GM12865 (cell line): Measurements from ENCODE around the gene AKAP13.
A peak's percentile ranks its signal among the peaks of the same experiment; 100 is the strongest.

Experiments used
- DNase-seq: peaks from one replicate; pipeline ENCODE4 v3.0.0; 2010; ENCODE audit warnings: low read depth
- H3K4me3 ChIP-seq: 2 replicates; pipeline ENCODE4 v1.5.1; 2011; ENCODE audit warnings: mild to moderate bottlenecking, low read depth, low read length, control low read depth
- TF ChIP-seq, protein P1 (sequence below): IDR thresholded peaks from 2 replicates; pipeline ENCODE4 v1.5.1; 2011; ENCODE audit warnings: low read length, control low read depth, low read depth, inconsistent platforms; ENCODE audit not compliant: insufficient read depth; ENCODE audit errors: missing control alignments

The AKAP13 gene

GRCh38 chr15:85726454-85726853, 346.1 kb downstream of the AKAP13 start:
- TF ChIP-seq, protein P1, sequence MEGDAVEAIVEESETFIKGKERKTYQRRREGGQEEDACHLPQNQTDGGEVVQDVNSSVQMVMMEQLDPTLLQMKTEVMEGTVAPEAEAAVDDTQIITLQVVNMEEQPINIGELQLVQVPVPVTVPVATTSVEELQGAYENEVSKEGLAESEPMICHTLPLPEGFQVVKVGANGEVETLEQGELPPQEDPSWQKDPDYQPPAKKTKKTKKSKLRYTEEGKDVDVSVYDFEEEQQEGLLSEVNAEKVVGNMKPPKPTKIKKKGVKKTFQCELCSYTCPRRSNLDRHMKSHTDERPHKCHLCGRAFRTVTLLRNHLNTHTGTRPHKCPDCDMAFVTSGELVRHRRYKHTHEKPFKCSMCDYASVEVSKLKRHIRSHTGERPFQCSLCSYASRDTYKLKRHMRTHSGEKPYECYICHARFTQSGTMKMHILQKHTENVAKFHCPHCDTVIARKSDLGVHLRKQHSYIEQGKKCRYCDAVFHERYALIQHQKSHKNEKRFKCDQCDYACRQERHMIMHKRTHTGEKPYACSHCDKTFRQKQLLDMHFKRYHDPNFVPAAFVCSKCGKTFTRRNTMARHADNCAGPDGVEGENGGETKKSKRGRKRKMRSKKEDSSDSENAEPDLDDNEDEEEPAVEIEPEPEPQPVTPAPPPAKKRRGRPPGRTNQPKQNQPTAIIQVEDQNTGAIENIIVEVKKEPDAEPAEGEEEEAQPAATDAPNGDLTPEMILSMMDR, result no peak
- H3K4me3 ChIP-seq, result no peak overlapping the region
- DNase-seq, result no peak

DNA sequence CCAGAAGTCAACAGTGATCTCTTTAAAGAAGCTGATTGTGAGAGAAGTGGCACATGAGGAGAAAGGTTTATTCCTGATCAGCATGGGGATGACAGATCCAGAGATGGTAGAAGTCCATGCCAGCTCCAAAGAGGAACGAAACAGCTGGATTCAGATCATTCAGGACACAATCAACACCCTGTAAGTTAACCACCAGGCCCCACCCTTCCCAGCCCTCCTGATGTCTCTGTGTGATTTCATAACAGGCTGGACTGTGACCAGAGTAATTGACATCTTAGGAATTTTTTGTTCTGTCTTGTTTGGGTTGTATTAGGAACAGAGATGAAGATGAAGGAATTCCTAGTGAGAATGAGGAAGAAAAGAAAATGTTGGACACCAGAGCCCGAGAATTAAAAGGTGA, 346.7 kb downstream of the AKAP13 start:
- no peak overlapping the region for H3K4me3 ChIP-seq
- no peak for DNase-seq
- TF ChIP-seq, protein P1, result no peak

- TF ChIP-seq, protein P1, result peak; percentile 51
- H3K4me3 ChIP-seq, result no peak overlapping the region
- DNase-seq, result peak; percentile 72
Observed at GRCh38 chr15:85730001-85730820, 349.8 kb downstream of the AKAP13 start.

DNA sequence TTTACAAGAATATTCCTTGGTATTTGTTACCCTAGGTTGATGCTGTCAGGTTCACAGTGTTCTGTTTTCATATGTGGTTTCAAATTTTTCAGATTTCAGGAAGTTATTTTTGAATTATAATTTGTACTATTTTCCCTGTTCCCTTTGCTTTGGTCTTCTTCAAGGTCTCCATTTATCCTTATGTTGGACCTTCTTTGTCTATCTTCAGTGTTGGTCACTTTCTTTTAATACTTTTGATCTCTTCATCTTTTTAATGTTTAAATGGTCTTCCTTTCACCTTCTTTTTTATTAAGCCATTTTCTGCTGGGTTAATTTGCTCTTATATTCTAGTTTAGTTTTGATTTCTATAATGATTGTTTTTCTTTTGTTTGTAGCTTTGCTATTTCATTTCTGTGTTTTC, 353.0 kb downstream of the AKAP13 start:
- no peak overlapping the region for H3K4me3 ChIP-seq
- TF ChIP-seq, protein P1, result no peak

GRCh38 chr15:85737061-85737460, 356.7 kb downstream of the AKAP13 start:
- TF ChIP-seq, protein P1, result no peak
- DNase-seq, result no peak
- H3K4me3 ChIP-seq, result no peak overlapping the region

More for the DNA sequence above, 353.0 kb downstream of the AKAP13 start:
- DNase-seq, result no peak

DNA sequence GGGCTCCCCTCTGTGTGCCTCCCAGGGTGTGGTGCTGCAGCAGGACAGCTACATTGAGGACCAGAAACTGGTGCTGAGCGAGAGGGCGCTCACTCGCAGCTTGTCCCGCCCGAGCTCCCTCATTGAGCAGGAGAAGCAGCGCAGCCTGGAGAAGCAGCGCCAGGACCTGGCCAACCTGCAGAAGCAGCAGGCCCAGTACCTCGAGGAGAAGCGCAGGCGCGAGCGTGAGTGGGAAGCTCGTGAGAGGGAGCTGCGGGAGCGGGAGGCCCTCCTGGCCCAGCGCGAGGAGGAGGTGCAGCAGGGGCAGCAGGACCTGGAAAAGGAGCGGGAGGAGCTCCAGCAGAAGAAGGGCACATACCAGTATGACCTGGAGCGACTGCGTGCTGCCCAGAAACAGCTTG, 360.6 kb downstream of the AKAP13 start:
- DNase-seq, result no peak
- TF ChIP-seq, protein P1, result no peak
- no peak overlapping the region for H3K4me3 ChIP-seq

DNA sequence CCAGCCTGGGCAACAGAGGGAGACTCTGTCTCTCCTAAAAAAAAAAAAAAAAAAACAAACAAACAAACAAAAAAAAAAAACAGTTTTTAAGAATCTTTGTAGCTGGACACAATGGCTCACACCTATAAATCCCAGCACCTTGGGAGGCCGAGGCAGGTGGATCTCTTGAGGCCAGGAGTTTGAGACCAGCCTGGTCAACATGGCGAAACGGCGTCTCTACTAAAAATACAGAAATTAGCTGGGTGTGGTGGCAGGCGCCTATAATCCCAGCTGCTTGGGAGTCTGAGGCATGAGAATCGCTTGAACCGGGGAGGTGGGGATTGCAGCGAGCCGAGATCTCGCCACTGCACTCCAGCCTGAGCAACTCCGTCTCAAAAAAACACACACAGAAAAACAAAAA, 361.3 kb downstream of the AKAP13 start:
- no peak overlapping the region for H3K4me3 ChIP-seq
- TF ChIP-seq, protein P1, result no peak
- no peak for DNase-seq
